GM12801 (cell line): ENCODE results near the gene POLD4.

ENCODE experiments used
- TF ChIP-seq, protein P1 (sequence below): IDR thresholded peaks from one replicate; pipeline ENCODE4 v1.5.1; 2011; ENCODE audit warnings: control low read depth; ENCODE audit not compliant: insufficient read length; ENCODE audit errors: extremely low read depth

The POLD4 gene

DNA sequence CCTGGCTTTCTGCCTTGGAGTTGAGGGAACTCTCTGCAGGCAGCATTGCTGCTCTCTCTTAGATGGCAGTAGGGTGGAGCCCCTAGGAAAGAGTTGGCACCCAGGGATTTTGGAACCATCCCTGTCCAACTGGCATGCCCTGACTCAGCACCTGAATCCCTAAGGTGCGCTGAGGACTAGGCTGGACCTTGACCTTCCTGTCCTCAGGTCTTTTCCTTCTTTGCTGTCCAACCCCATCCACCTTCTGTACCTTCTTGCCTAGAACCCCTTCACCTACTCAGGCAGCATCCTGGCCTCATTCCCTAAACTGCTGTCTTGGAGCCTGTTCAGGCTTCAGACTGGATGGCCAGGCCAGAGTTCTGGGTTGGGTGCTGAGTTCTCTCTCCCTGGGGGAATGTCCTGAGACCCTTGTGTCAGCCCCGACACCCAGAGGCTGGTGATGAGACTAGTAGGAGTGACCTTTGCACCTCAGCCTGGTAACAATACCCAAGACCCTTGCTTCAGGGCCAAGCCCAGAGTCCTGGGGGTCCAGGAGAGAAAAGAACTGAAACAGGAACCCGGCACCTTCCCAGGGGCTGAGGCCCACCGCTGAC, 2.5 kb upstream of the POLD4 start:
- TF ChIP-seq, protein P1, sequence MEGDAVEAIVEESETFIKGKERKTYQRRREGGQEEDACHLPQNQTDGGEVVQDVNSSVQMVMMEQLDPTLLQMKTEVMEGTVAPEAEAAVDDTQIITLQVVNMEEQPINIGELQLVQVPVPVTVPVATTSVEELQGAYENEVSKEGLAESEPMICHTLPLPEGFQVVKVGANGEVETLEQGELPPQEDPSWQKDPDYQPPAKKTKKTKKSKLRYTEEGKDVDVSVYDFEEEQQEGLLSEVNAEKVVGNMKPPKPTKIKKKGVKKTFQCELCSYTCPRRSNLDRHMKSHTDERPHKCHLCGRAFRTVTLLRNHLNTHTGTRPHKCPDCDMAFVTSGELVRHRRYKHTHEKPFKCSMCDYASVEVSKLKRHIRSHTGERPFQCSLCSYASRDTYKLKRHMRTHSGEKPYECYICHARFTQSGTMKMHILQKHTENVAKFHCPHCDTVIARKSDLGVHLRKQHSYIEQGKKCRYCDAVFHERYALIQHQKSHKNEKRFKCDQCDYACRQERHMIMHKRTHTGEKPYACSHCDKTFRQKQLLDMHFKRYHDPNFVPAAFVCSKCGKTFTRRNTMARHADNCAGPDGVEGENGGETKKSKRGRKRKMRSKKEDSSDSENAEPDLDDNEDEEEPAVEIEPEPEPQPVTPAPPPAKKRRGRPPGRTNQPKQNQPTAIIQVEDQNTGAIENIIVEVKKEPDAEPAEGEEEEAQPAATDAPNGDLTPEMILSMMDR: no peak

DNA sequence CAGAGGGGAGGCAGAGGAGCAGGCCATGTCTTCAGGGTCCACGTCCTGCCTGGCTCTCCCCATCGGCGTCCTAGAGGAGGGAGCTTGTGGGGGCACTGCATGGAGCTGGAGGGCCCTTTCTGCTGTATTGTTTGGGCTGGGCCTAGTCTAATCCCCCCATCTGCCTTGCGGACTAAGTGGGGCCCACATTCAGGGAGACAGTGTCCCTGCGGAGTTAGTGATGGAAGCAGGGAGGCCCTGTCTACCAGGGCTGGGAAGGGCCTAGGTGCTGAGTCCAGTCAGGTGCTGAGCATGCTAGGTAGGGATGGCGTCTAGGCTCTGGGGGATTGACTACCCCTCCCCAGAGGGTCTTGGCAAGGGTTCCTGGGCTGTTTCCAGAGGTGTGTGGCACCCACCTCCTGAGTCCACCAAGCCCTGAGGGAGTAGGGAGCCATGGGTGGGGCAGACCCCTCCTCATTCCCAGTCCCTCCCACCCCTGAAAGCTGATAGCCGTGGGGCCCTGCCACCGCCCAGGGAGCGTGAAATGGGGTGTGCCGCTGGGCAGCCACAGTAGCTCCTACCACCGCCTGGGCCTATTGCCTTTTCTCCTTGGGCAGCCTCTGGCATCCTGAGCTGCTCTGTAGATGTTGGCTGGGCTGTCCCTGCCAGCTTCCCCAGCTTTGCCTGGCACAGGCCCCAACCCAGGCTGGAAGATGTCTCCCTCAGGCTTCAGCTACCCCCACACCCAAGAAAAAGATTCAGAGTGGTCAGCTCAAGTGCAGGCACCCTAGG, 1.9 kb upstream of the POLD4 start:
- TF ChIP-seq, protein P1: no peak

DNA sequence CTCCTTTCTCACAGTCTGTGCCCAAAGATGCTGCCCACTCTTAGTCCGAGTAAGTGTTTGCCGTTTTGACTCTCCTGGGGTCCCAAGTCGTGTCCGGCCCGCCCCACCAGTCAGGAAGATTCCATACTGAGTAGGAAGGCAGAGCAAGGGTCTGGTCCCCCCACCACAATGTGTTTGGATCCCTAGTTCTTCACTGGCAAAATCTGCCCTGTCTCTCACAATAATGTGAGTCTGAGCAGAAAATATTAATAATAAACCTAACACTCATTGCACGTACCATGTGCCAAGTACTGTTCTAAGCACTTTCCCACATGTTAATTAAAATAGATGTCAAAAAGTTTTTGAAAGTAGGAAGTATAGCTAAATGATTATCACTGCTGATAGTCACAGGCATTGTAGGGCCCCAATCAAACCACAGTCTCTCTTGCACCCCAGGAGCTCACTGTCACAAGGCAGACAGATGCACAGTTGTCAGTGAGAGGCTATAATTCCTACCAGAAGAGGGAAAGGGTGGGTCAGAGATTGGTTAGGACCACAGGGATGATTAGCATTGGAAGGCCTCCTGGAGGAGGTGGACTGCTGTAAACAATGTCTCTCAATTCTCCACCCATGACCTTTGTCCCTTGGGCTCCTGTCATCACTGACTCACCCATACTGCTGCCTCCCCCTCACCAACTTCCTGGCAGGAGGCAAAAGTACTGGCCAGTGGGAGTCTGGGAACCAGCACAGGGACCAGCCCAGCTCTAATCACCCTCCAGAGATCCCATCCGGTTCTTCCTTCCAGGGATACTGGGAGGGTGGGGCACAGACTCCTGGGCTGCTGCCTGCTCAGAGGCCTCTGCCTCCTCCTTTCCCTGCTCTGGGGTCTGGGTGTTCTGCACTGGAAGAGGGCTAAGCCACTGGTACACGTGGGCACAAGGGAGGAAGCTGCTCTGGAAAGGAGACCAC, 1.0 kb upstream of the POLD4 start:
- TF ChIP-seq, protein P1: no peak

DNA sequence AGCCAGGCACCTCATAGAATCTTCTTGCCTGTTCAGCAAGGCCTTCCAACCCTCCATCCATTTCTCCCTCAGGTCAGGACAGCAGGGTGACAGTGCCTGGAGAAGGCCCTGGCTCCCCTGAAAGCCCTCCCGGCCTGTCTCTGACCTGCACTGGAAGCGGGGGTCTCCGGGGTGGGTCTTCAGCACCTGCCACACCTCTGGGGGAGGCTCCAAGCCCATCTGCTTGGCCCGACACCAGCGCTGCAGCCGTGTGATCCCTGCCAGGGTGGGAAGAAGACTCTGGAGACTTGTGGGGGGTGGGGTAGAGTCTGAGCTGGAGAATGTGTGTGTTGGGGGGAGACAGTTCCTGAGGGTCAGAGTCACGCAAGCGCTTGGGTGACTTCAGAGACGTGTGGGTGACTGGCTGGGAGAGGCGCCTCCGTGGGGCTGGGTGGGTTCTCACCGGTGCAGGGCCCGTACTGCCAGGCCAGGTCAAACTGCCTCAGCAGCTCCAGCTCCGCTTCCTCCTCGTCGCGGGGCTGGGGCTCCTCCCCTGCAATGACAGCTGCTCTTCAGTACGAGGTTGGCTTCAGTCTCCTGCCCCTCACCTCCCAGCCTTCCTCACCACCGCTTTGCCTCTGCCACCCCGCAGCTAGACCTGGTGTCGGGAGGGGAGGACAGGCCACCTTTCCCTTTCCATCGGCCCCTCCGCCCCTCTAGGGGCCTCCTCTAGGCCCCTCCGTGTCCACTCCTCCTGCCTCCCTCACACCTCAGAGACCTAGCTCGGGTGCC, 615 bp downstream of the POLD4 start:
- TF ChIP-seq, protein P1: no peak

DNA sequence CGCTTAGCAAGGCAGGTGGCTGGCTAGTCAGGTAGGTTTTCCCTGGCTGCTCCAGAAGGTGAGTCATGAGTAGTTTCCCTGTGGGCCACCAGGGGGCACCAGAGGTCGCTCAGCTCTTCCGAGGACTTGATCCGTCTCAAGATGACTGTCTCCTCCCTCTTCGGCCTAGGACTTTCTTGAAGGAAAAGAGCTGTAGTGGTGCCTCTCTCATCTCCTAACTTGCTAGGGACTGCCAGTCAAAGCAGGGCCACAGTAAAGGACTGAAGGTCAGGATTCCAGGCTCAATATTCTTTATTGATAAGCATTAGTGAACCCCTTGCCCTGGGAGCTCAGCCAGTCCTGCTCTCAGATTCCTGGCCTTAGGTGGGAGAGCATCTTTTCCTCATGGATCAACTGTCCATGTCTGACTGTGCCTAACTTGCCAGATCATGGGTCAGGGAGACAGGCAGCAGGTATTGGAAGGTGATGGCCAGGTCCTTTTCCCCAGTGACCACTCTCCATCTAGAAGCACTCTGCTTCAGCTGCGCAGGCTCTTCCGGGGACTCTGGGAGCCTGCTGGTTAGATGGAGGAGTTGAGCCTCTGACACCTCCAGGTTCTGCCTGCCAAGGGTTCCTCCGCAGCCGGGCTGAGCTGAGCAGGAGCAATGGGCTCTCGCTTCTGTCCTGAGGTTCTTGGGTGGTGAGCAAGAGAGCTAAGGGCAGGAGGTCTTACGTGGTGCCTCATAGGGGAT, 1.9 kb downstream of the POLD4 start:
- TF ChIP-seq, protein P1: peak; percentile 2

DNA sequence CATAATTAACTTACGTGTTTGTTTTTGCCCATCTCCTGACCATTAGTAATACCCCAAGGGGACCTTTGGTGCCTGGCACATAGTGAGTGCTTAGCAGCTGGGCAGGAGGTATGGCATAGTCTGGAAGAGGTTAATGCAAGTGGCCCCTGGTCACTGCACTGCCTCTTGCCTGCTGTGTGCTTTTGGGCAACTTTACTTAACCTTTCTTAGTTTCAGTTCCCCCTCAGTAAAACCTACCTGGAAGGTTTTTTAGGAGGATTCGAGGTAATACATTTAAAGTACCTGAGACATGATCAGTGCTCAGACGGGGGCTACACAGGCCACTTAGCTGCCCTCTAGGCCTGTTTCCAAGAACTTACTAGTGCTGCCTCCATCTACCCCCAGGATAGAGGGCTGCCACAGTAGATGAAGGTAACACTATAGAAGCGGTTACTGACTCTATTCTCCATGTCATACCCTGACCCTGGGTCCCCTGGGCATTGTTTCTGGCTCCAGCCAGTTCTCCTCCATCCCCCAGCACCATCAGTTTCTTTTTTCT, 3.3 kb downstream of the POLD4 start:
- TF ChIP-seq, protein P1: no peak
